ENCODE measurements around the gene FEZ2.

FEZ2 gene

GRCh38 chr2:36562973-36563532, 34.9 kb downstream of the FEZ2 start:
- DNase-seq (ENCODE audit: extremely low read depth, low read depth) = no peak
- no peak for TF ChIP-seq CTCF (IDR thresholded peaks at IDR 0.05; ENCODE audit: low read depth, low read length)

GRCh38 chr2:36562240-36562639, 35.7 kb downstream of the FEZ2 start:
- no peak for TF ChIP-seq CTCF (IDR thresholded peaks at IDR 0.05; ENCODE audit: low read depth, low read length)
- DNase-seq (ENCODE audit: extremely low read depth, low read depth) = no peak

GRCh38 chr2:36561237-36561944, 36.6 kb downstream of the FEZ2 start:
- TF ChIP-seq CTCF (IDR thresholded peaks at IDR 0.05; ENCODE audit: low read depth, low read length) = no peak
- no peak for DNase-seq (ENCODE audit: extremely low read depth, low read depth)

- no peak for TF ChIP-seq CTCF (IDR thresholded peaks at IDR 0.05; ENCODE audit: low read depth, low read length)
- DNase-seq (ENCODE audit: extremely low read depth, low read depth) = no peak
Observed at GRCh38 chr2:36560726-36561125, 37.2 kb downstream of the FEZ2 start.

GRCh38 chr2:36559221-36559942, 38.6 kb downstream of the FEZ2 start:
- TF ChIP-seq CTCF (IDR thresholded peaks at IDR 0.05; ENCODE audit: low read depth, low read length) = no peak
- no peak for DNase-seq (ENCODE audit: extremely low read depth, low read depth)

- no peak for TF ChIP-seq CTCF (IDR thresholded peaks at IDR 0.05; ENCODE audit: low read depth, low read length)
- peak; percentile 20 for DNase-seq (ENCODE audit: extremely low read depth, low read depth)
Observed at GRCh38 chr2:36556842-36557241, 41.1 kb downstream of the FEZ2 start.

- DNase-seq (ENCODE audit: extremely low read depth, low read depth) = no peak
- TF ChIP-seq CTCF (IDR thresholded peaks at IDR 0.05; ENCODE audit: low read depth, low read length) = no peak
Observed at GRCh38 chr2:36555789-36556188, 42.2 kb downstream of the FEZ2 start.

Measured in AG09319 (cell line).